ENCODE measurements around the gene BATF. TPM values are rescaled to one million over a fixed set of nuclear protein-coding genes. Genes with fewer than 3 reads are reported as not detected.

The BATF gene
- total and polyA plus RNA-seq, 2 donors (not counting 1 experiment from before 2014, with no cell fraction given): 12.8 to 16.4 TPM

GRCh38 chr14:75559451-75560222 is 37.4 kb downstream of the BATF start:
- H3K27me3 Mint-ChIP-seq: no peaks in the 10 kb centered on the region
- Histone ChIP-seq H3K36me3 (replicated peaks in 1 of 2; ENCODE audit: control extremely low read depth in 1 of 2, control insufficient read depth in 1 of 2, extremely low read depth in 1 of 2, insufficient read depth in 2 of 2, low read length in 1 of 2) (no peaks in the 10 kb centered on the region), H3K9ac (ENCODE audit: low read length) (no peak overlapping the region), H2AFZ (ENCODE audit: insufficient read depth, low read depth, low read length, poor library complexity, severe bottlenecking) (no peak overlapping the region), H3K27me3 (replicated peaks in 1 of 4; ENCODE audit: control extremely low read depth in 1 of 4, control insufficient read depth in 3 of 4, insufficient read depth in 4 of 4, low read length in 3 of 4) (no peaks in the 10 kb centered on the region), H3K4me2 (replicated peaks; ENCODE audit: low read depth, low read length, poor library complexity, severe bottlenecking) (no peak overlapping the region), H3K9me3 (ENCODE audit: control extremely low read depth in 1 of 3, control insufficient read depth in 2 of 3, insufficient read depth in 1 of 3, low read length in 2 of 3) (peaks cover 0 to 7% (median 5%) of the 10 kb centered on the region in 3 donors), H3K79me2 (ENCODE audit: control insufficient read depth, insufficient read depth, low read length) (no peaks in the 10 kb centered on the region), H3K4me3 (ENCODE audit: control extremely low read depth in 1 of 5, extremely low read depth in 1 of 5, insufficient read depth in 1 of 5, low read depth in 2 of 5, low read length in 4 of 5) (no peak overlapping the region), H3K27ac (ENCODE audit: low read length in 2 of 2) (no peak overlapping the region), H4K20me1 (ENCODE audit: control insufficient read depth, insufficient read depth, low read length, poor library complexity, severe bottlenecking) (no peaks in the 10 kb centered on the region), H3K4me1 (ENCODE audit: control insufficient read depth in 2 of 2, insufficient read depth in 2 of 2, low read length in 2 of 2) (peaks cover 6 to 8% of the 10 kb centered on the region in 2 donors)
- DNase-seq (no peak), ATAC-seq (ENCODE audit: low read depth) (no peak)
- CTCF ChIA-PET: interaction anchor here (1.0 to 6.1 kb wide), 12 partner anchors 10 to 251 kb away, joined by 3 to 108 read pairs (median 20); partner anchors contain the start of gene BATF
- POLR2A ChIA-PET: no interaction called here
- no peak overlapping the region for H3K4me3 Mint-ChIP-seq
- H3K9me3 Mint-ChIP-seq (ENCODE audit: insufficient read depth): no peaks in the 10 kb centered on the region
- intact Hi-C loops (cut with micrococcal nuclease): loop anchor here (5.0 kb wide), 1 partner anchor 432 kb away; the partner anchor contains the start of gene NEK9
- peaks cover 10% of the 10 kb centered on the region for H3K4me1 Mint-ChIP-seq
- TF ChIP-seq EZH2 (IDR thresholded peaks at IDR 0.05; ENCODE audit: borderline replicate concordance, insufficient read depth, low read depth, low read length, poor library complexity, severe bottlenecking): no peak
- TF ChIP-seq, protein P1, sequence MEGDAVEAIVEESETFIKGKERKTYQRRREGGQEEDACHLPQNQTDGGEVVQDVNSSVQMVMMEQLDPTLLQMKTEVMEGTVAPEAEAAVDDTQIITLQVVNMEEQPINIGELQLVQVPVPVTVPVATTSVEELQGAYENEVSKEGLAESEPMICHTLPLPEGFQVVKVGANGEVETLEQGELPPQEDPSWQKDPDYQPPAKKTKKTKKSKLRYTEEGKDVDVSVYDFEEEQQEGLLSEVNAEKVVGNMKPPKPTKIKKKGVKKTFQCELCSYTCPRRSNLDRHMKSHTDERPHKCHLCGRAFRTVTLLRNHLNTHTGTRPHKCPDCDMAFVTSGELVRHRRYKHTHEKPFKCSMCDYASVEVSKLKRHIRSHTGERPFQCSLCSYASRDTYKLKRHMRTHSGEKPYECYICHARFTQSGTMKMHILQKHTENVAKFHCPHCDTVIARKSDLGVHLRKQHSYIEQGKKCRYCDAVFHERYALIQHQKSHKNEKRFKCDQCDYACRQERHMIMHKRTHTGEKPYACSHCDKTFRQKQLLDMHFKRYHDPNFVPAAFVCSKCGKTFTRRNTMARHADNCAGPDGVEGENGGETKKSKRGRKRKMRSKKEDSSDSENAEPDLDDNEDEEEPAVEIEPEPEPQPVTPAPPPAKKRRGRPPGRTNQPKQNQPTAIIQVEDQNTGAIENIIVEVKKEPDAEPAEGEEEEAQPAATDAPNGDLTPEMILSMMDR (IDR thresholded peaks at IDR 0.05): no peak
- WGBS (ENCODE audit: insufficient coverage): 63% methylated on average over 1 of the region's 6 CpGs
- H3K27ac Mint-ChIP-seq: no peak overlapping the region

DNA sequence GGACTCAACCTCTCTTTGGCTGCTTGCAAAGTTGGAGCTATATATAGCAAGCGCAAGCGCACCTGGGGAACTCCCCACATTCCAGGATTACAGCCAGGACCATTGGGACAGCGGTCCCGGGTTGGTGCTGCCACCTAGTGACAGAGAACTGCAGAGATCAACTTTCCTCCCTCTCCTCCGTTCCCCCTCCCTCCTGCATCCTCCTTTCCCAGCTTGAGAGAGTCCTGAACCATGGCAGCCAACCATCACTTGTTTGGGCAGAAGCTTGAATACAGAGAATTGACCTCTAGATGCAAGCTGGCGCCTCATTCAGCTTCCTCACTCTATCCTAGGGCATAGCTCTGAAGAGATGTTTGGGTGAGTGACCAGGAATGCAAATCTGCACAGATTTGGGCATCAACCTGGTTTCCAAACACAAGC is 38.8 kb downstream of the BATF start:
- no peak overlapping the region for H2AFZ ChIP-seq (ENCODE audit: insufficient read depth, low read depth, low read length, poor library complexity, severe bottlenecking)
- no peaks in the 10 kb centered on the region for H4K20me1 ChIP-seq (ENCODE audit: control insufficient read depth, insufficient read depth, low read length, poor library complexity, severe bottlenecking)
- no peak overlapping the region for H3K4me3 ChIP-seq (ENCODE audit: control extremely low read depth in 1 of 5, extremely low read depth in 1 of 5, insufficient read depth in 1 of 5, low read depth in 2 of 5, low read length in 4 of 5)
- intact Hi-C loops (cut with micrococcal nuclease): loop anchor here (1.0 to 5.0 kb wide), 4 partner anchors 46 to 434 kb away; partner anchors contain the start of gene NEK9
- 0% methylated on average over 5 of the region's 6 CpGs for WGBS (ENCODE audit: insufficient coverage)
- no peak overlapping the region for H3K27ac ChIP-seq (ENCODE audit: low read length in 2 of 2)
- no peaks in the 10 kb centered on the region for H3K27me3 ChIP-seq (replicated peaks in 1 of 4; ENCODE audit: control extremely low read depth in 1 of 4, control insufficient read depth in 3 of 4, insufficient read depth in 4 of 4, low read length in 3 of 4)
- ATAC-seq (ENCODE audit: low read depth) (peak; percentile 66), DNase-seq (peak; percentile 65)
- Mint-ChIP-seq H3K9me3 (ENCODE audit: insufficient read depth) (no peaks in the 10 kb centered on the region), H3K27ac (no peak overlapping the region), H3K4me3 (no peak overlapping the region), H3K4me1 (peaks cover 10% of the 10 kb centered on the region), H3K27me3 (no peaks in the 10 kb centered on the region)
- no peak overlapping the region for H3K9ac ChIP-seq (ENCODE audit: low read length)
- TF ChIP-seq, protein P1 (IDR thresholded peaks at IDR 0.05): peak; percentile 82
- no peak for TF ChIP-seq EZH2 (IDR thresholded peaks at IDR 0.05; ENCODE audit: borderline replicate concordance, insufficient read depth, low read depth, low read length, poor library complexity, severe bottlenecking)
- no peaks in the 10 kb centered on the region for H3K36me3 ChIP-seq (replicated peaks in 1 of 2; ENCODE audit: control extremely low read depth in 1 of 2, control insufficient read depth in 1 of 2, extremely low read depth in 1 of 2, insufficient read depth in 2 of 2, low read length in 1 of 2)
- peaks cover 6 to 8% of the 10 kb centered on the region in 2 donors for H3K4me1 ChIP-seq (ENCODE audit: control insufficient read depth in 2 of 2, insufficient read depth in 2 of 2, low read length in 2 of 2)
- peaks cover 0 to 7% (median 5%) of the 10 kb centered on the region in 3 donors for H3K9me3 ChIP-seq (ENCODE audit: control extremely low read depth in 1 of 3, control insufficient read depth in 2 of 3, insufficient read depth in 1 of 3, low read length in 2 of 3)
- no peaks in the 10 kb centered on the region for H3K79me2 ChIP-seq (ENCODE audit: control insufficient read depth, insufficient read depth, low read length)
- CTCF ChIA-PET: interaction anchor here (0.6 to 6.1 kb wide), 41 partner anchors 9 to 798 kb away, joined by 3 to 108 read pairs (median 6); partner anchors contain the start of genes BATF, FLVCR2 and YLPM1
- peak overlapping the region; percentile 8 for H3K4me2 ChIP-seq (replicated peaks; ENCODE audit: low read depth, low read length, poor library complexity, severe bottlenecking)
- POLR2A ChIA-PET: interaction anchor here (0.6 kb wide), 1 partner anchor 312 kb away, joined by 3 read pairs; no protein-coding TSS in a partner anchor

Measured in B cell (primary cell).